Endothelial cell of umbilical vein (primary cell): ENCODE measurements around the gene AGRN. TPM values are rescaled to one million over a fixed set of nuclear protein-coding genes. Genes with fewer than 3 reads are reported as not detected.

Experiments used
- BruUV-seq: library from RNA; stranded (reverse); fragments of 400-500 nt; replicated peaks from 2 replicates; lab custom pipeline; 2021; lab: Mats Ljungman, UMichigan
- CTCF ChIA-PET: fragments of 300-600, 350-600 bp; sonication (Branson Sonifier 250); formaldehyde crosslinking; loops from one replicate; lab custom pipeline; 2021; ENCODE audit warnings: antibody characterized with exemption, inconsistent platforms; lab: Charles Lee
- POLR2A ChIA-PET: fragments of 300-600, 350-600 bp; sonication (Branson Sonifier 250); formaldehyde crosslinking; loops from one replicate; lab custom pipeline; 2021; ENCODE audit warnings: antibody characterized with exemption, inconsistent platforms; lab: Charles Lee
- DNase-seq: peaks from one replicate; pipeline ENCODE4 v3.0.0-alpha.2; 2011; ENCODE audit warnings: low read depth, low spot score
- FAIRE-seq: peaks from 2 replicates; lab custom pipeline; 2011; peaks lifted over from hg19 to GRCh38; lab: Jason Lieb, UNC
- H2AFZ ChIP-seq: 2 replicates; pipeline ENCODE4 v1.6.0; 2012; ENCODE audit warnings: low read depth, low read length, control low read depth, inconsistent platforms
- H3K27ac ChIP-seq: 2 replicates; pipeline ENCODE4 v1.5.1; 2011; ENCODE audit warnings: low read depth, mild to moderate bottlenecking, control low read depth, low read length, moderate library complexity; ENCODE audit not compliant: insufficient read depth
- H3K27me3 ChIP-seq, 2 experiments: 2 replicates each; pipeline versions ENCODE4 v1.6.0 to v1.6.1; 2011; ENCODE audit warnings: low read length in 2 of 2, mixed read lengths in 1 of 2; ENCODE audit not compliant: control insufficient read depth in 2 of 2, insufficient read depth in 2 of 2
- H3K36me3 ChIP-seq, 2 experiments: 2 replicates in 1 of 2; 3 replicates in 1 of 2; pipeline ENCODE4 v1.5.1; 2011; ENCODE audit warnings: low read length in 2 of 2, mild to moderate bottlenecking in 1 of 2, moderate library complexity in 1 of 2; ENCODE audit not compliant: control insufficient read depth in 2 of 2, insufficient read depth in 2 of 2; ENCODE audit errors: extremely low read depth in 1 of 2
- H3K4me1 ChIP-seq: 3 replicates; pipeline ENCODE4 v1.5.1; 2011; ENCODE audit warnings: mild to moderate bottlenecking, low read length; ENCODE audit not compliant: control insufficient read depth, insufficient read depth; ENCODE audit errors: extremely low read depth
- H3K4me2 ChIP-seq: 2 replicates; pipeline ENCODE4 v1.6.1; 2011; ENCODE audit warnings: low read length, control low read depth, mixed read lengths; ENCODE audit not compliant: insufficient read depth
- H3K4me3 ChIP-seq, 3 experiments: fragments of 200-600 bp in 1 of 3; sonication (generic), shearing (Covaris generic) in 1 of 3; replicated peaks in 1 of 3; 2 replicates each; pipeline ENCODE4 v1.5.1; 2011 to 2016; ENCODE audit warnings: control low read depth in 3 of 3, low read length in 3 of 3, mild to moderate bottlenecking in 2 of 3, inconsistent platforms in 1 of 3, low read depth in 1 of 3, moderate library complexity in 1 of 3; ENCODE audit not compliant: insufficient read depth in 1 of 3
- H3K79me2 ChIP-seq: 2 replicates; pipeline ENCODE4 v1.6.0; 2012; ENCODE audit warnings: low read length, inconsistent platforms; ENCODE audit not compliant: control insufficient read depth, insufficient read depth
- H3K9ac ChIP-seq: replicated peaks from 2 replicates; pipeline ENCODE3; 2011; ENCODE audit warnings: low read length, control low read depth; ENCODE audit not compliant: insufficient read depth; ENCODE audit errors: extremely low read depth
- H3K9me1 ChIP-seq: replicated peaks from 3 replicates; pipeline ENCODE4 v1.6.0; 2011; ENCODE audit warnings: mild to moderate bottlenecking, low read length; ENCODE audit not compliant: control insufficient read depth, insufficient read depth; ENCODE audit errors: extremely low read depth
- H3K9me3 ChIP-seq: replicated peaks from 2 replicates; pipeline ENCODE4 v1.5.1; 2012; ENCODE audit warnings: low read length, inconsistent platforms; ENCODE audit not compliant: control insufficient read depth, insufficient read depth
- H4K20me1 ChIP-seq: replicated peaks from 2 replicates; pipeline ENCODE3; 2011; ENCODE audit warnings: mild to moderate bottlenecking, low read length; ENCODE audit not compliant: control insufficient read depth, insufficient read depth; ENCODE audit errors: extremely low read depth
- EZH2 ChIP-seq: IDR thresholded peaks from 2 replicates; pipeline ENCODE4 v1.6.1; 2012; ENCODE audit warnings: borderline replicate concordance, low read depth, mild to moderate bottlenecking, moderate library complexity, low read length, inconsistent platforms; ENCODE audit not compliant: severe bottlenecking
- GATA2 ChIP-seq: IDR thresholded peaks from 2 replicates; pipeline ENCODE4 v1.7.0; 2011; ENCODE audit warnings: low read depth, mild to moderate bottlenecking, moderate library complexity, mixed read lengths, low read length; ENCODE audit not compliant: insufficient read length, insufficient read depth
- JUN ChIP-seq: IDR thresholded peaks from 2 replicates; pipeline ENCODE4 v1.6.1; 2011; ENCODE audit warnings: borderline replicate concordance, low read depth; ENCODE audit not compliant: insufficient read length, insufficient read depth
- POLR2AphosphoS5 ChIP-seq: IDR thresholded peaks from 2 replicates; pipeline ENCODE4 v1.6.1; 2012; ENCODE audit warnings: low read depth, mild to moderate bottlenecking, control low read depth, low read length, moderate library complexity; ENCODE audit not compliant: insufficient read depth
- dilution Hi-C: fragments of 300-500 bp; cut with MboI; formaldehyde crosslinking; loops from one replicate; pipeline ENCODE4 v1.15.0; 2019; ENCODE audit warnings: low sequenced_read_pairs; ENCODE audit not compliant: extremely low pct_ligation_motif_present
- intact Hi-C: fragments of 100-400 bp; cut with micrococcal nuclease; formaldehyde crosslinking; loops from one replicate; pipeline ENCODE4 v1.10.0; 2022
- polyA plus RNA-seq, 4 experiments: library from polyadenylated mRNA; depleted of rRNA in 3 of 4; stranded (reverse) in 3 of 4; unstranded in 1 of 4; fragments of >200 nt; gene quantifications; 2 replicates each; pipeline versions ENCODE4 v1.2.1 to v1.2.3, GENCODE V29; 2011 to 2012; ENCODE audit warnings: missing spikeins in 1 of 4
- total RNA-seq: library from RNA; stranded (reverse); gene quantifications from 2 replicates; pipeline ENCODE4 v1.2.3, GENCODE V29; 2021
- TF ChIP-seq, protein P1 (sequence below), 2 donors: IDR thresholded peaks; 1 replicate in 1 of 2; 2 replicates in 1 of 2; pipeline ENCODE4 v1.5.1; 2011; ENCODE audit warnings: low read length in 2 of 2, mild to moderate bottlenecking in 2 of 2, moderate library complexity in 2 of 2, control low read depth in 1 of 2, inconsistent platforms in 1 of 2, low read depth in 1 of 2; ENCODE audit not compliant: insufficient read depth in 1 of 2; ENCODE audit errors: extremely low read depth in 1 of 2
- TF ChIP-seq, protein P2 (sequence below): IDR thresholded peaks from 2 replicates; pipeline ENCODE4 v1.6.1; 2011; ENCODE audit not compliant: insufficient read depth, insufficient read length

The AGRN gene
- total and polyA plus RNA-seq, 2 donors (not counting 3 experiments of a cell fraction or from before 2014, with no cell fraction given): 66.6 to 67.8 TPM

DNA sequence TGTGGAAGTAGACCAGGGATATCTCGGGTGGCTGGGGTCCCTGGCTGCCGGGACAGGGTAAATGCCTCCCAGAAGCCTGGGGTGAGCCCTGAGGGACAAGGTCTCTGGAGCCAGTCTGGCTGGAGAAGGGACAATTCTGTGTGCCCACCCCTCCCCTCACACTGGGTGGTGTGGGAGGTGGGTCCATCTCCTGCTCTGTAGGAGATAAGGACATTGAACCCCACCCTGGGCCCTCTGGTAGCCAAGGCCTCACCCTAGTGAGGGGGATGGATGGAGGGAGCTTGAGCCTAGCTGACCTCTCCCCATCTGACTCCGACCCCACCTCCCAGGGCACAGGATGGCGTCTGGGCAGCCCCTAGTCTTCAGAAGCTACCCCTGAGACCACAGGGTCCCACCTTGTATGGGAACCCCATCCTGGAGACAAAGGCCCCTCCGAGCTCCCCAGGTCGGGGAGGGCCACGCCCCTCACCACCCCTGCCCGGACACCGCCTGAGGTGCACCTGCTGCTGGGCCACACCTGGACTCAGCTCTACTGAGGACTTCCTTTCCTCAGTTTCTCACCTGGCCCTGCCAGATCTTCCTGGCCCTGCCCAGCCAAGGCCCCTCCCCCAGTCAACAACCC is 4.3 kb downstream of the AGRN start:
- no peaks in the 10 kb centered on the region for H3K36me3 ChIP-seq
- intact Hi-C loops: no loop called here

GRCh38 chr1:1024771-1025699 is 5.1 kb downstream of the AGRN start:
- CTCF ChIA-PET: interaction anchor here (0.6 to 2.2 kb wide), 4 partner anchors 15 to 96 kb away, joined by 3 to 6 read pairs (median 3); no protein-coding TSS in a partner anchor
- TF ChIP-seq POLR2AphosphoS5 (no peak), GATA2 (no peak)
- TF ChIP-seq, protein P1, sequence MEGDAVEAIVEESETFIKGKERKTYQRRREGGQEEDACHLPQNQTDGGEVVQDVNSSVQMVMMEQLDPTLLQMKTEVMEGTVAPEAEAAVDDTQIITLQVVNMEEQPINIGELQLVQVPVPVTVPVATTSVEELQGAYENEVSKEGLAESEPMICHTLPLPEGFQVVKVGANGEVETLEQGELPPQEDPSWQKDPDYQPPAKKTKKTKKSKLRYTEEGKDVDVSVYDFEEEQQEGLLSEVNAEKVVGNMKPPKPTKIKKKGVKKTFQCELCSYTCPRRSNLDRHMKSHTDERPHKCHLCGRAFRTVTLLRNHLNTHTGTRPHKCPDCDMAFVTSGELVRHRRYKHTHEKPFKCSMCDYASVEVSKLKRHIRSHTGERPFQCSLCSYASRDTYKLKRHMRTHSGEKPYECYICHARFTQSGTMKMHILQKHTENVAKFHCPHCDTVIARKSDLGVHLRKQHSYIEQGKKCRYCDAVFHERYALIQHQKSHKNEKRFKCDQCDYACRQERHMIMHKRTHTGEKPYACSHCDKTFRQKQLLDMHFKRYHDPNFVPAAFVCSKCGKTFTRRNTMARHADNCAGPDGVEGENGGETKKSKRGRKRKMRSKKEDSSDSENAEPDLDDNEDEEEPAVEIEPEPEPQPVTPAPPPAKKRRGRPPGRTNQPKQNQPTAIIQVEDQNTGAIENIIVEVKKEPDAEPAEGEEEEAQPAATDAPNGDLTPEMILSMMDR (IDR thresholded peaks at IDR 0.05; ENCODE audit: extremely low read depth in 1 of 2, insufficient read depth in 1 of 2, low read depth in 1 of 2, low read length in 2 of 2): no peak
- Histone ChIP-seq H3K4me1 (peaks cover 16% of the 10 kb centered on the region), H3K4me3 (no peak overlapping the region), H3K9me3 (no peaks in the 10 kb centered on the region), H3K4me2 (no peak overlapping the region), H2AFZ (no peak overlapping the region), H3K9me1 (no peaks in the 10 kb centered on the region), H3K27ac (no peak overlapping the region), H3K9ac (no peak overlapping the region), H3K27me3 (no peaks in the 10 kb centered on the region), H3K36me3 (no peaks in the 10 kb centered on the region), H3K79me2 (no peaks in the 10 kb centered on the region), H4K20me1 (no peaks in the 10 kb centered on the region)
- intact Hi-C loops (no loop called here), dilution Hi-C loops (no loop called here)
- no TSS peak for BruUV-seq
- no peak for FAIRE-seq
- POLR2A ChIA-PET: no interaction called here
- no peak for DNase-seq

More for the DNA sequence above, 4.3 kb downstream of the AGRN start:
- H3K4me1 ChIP-seq: peaks cover 16% of the 10 kb centered on the region
- no peaks in the 10 kb centered on the region for H3K79me2 ChIP-seq
- ChIA-PET CTCF (interaction anchor here (0.9 to 2.2 kb wide), 4 partner anchors 16 to 40 kb away, joined by 3 to 6 read pairs (median 3); no protein-coding TSS in a partner anchor), POLR2A (no interaction called here)
- DNase-seq (no peak), FAIRE-seq (no peak)
- H3K9ac ChIP-seq: no peak overlapping the region
- no peak overlapping the region for H3K4me3 ChIP-seq
- H3K9me1 ChIP-seq: no peaks in the 10 kb centered on the region
- H3K4me2 ChIP-seq: no peak overlapping the region
- H2AFZ ChIP-seq: no peak overlapping the region
- H3K27me3 ChIP-seq: no peaks in the 10 kb centered on the region
- no peak overlapping the region for H3K27ac ChIP-seq
- H3K9me3 ChIP-seq: no peaks in the 10 kb centered on the region
- TF ChIP-seq JUN (no peak), POLR2AphosphoS5 (no peak), EZH2 (no peak)
- TF ChIP-seq, protein P2, sequence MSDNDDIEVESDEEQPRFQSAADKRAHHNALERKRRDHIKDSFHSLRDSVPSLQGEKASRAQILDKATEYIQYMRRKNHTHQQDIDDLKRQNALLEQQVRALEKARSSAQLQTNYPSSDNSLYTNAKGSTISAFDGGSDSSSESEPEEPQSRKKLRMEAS: no peak
- no TSS peak for BruUV-seq
- dilution Hi-C loops: no loop called here
- no peaks in the 10 kb centered on the region for H4K20me1 ChIP-seq
